Common myeloid progenitor, CD34-positive (primary cell): ENCODE data around the gene IGSF23.
A peak's percentile ranks its signal among the peaks of the same experiment; 100 is the strongest.

ENCODE experiments used
- CTCF ChIA-PET: fragments of 350-600 bp; sonication (Branson Sonifier 250); formaldehyde crosslinking; loops from one replicate; lab custom pipeline; 2021; ENCODE audit warnings: antibody characterized with exemption; lab: Charles Lee
- POLR2A ChIA-PET: fragments of 350-600 bp; sonication (Branson Sonifier 250); formaldehyde crosslinking; loops from one replicate; lab custom pipeline; 2021; ENCODE audit warnings: antibody characterized with exemption; lab: Charles Lee
- DNase-seq, 3 donors: peaks; one replicate each; pipeline versions ENCODE4 v3.0.0 to v3.0.0-alpha.2; 2013
- H3K27ac ChIP-seq, 2 experiments: 1 replicate in 1 of 2; 2 replicates in 1 of 2; pipeline ENCODE4 v1.7.0; 2013; ENCODE audit warnings: inconsistent platforms in 2 of 2, low read length in 2 of 2, mild to moderate bottlenecking in 2 of 2, low read depth in 1 of 2, moderate library complexity in 1 of 2; ENCODE audit not compliant: severe bottlenecking in 2 of 2, insufficient read depth in 1 of 2, poor library complexity in 1 of 2
- H3K27me3 ChIP-seq, 5 experiments: replicated peaks in 2 of 5; 1 replicate in 3 of 5; 2 replicates in 2 of 5; pipeline versions ENCODE4 v1.6.1 to v1.7.0; 2013; ENCODE audit warnings: low read length in 4 of 5, mild to moderate bottlenecking in 2 of 5, moderate library complexity in 2 of 5, inconsistent platforms in 1 of 5; ENCODE audit not compliant: insufficient read depth in 5 of 5, control insufficient read depth in 4 of 5
- H3K36me3 ChIP-seq, 4 experiments: 1 replicate in 2 of 4; 2 replicates in 2 of 4; pipeline versions ENCODE4 v1.6.1 to v1.7.0; 2013; ENCODE audit warnings: low read length in 3 of 4, control low read depth in 1 of 4, mild to moderate bottlenecking in 1 of 4; ENCODE audit not compliant: control insufficient read depth in 4 of 4, insufficient read depth in 4 of 4
- H3K4me1 ChIP-seq, 4 experiments: 1 replicate in 3 of 4; 2 replicates in 1 of 4; pipeline versions ENCODE4 v1.6.1 to v1.7.1; 2013; ENCODE audit warnings: low read length in 3 of 4, mild to moderate bottlenecking in 3 of 4, control low read depth in 1 of 4, inconsistent platforms in 1 of 4, moderate library complexity in 1 of 4; ENCODE audit not compliant: control insufficient read depth in 4 of 4, insufficient read depth in 4 of 4; ENCODE audit errors: control extremely low read depth in 1 of 4
- H3K4me3 ChIP-seq, 7 experiments: 1 replicate in 4 of 7; 2 replicates in 3 of 7; pipeline versions ENCODE4 v1.5.1 to v1.7.0; 2013; ENCODE audit warnings: mild to moderate bottlenecking in 7 of 7, low read length in 6 of 7, moderate library complexity in 6 of 7, inconsistent platforms in 2 of 7, low read depth in 2 of 7, control low read depth in 1 of 7; ENCODE audit not compliant: insufficient read depth in 4 of 7, control insufficient read depth in 1 of 7; ENCODE audit errors: extremely low read depth in 1 of 7
- H3K9me3 ChIP-seq, 5 experiments: 1 replicate in 4 of 5; 2 replicates in 1 of 5; pipeline versions ENCODE4 v1.6.1 to v1.7.1; 2013; ENCODE audit warnings: low read length in 4 of 5, mild to moderate bottlenecking in 2 of 5, inconsistent platforms in 1 of 5, low read depth in 1 of 5, moderate library complexity in 1 of 5; ENCODE audit not compliant: control insufficient read depth in 4 of 5, insufficient read depth in 2 of 5; ENCODE audit errors: control extremely low read depth in 1 of 5
- WGBS: methylation state at CpG from one replicate; pipeline ENCODE4 v1.1.5; 2013; ENCODE audit not compliant: insufficient coverage; 5-methylcytosine and 5-hydroxymethylcytosine counted together

The IGSF23 gene

DNA sequence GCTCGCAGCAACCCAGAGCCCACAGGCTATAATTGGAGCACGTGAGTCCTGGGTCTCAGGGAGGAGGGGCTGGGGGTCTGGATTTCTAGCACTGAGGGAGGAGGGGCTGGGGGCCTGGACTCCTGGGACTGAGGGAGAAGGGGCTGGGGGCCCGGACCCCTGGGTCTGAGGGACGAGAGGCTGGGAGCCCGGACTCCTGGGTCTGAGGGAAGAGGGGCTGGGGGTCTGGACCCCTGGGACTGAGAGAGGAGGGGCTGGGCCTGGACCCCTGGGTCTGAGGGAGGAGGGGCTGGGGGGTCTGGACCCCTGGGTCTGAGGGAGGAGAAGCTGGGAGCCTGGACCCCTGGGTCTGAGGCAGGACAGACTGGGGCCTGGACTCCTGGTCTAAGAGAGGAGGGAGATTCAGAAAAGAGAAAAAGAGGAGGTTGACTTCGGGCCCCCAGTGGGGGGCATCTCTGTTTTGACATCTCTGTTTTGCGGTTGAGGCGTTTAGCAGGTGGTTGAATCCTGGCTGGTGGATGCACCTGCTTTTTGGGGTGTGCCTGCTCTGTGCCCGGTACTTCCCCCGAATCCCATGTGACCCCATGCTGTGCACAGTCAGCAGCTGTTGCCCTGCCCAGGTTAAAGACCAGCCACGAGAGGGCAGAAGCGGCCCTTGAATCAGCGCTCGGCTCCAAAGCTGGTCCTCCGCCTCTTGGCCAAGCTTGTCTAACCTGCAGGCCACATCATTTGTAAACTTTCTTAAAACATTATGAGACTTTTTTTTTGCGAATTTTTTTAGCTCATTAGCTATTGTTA lies 40.8 kb downstream of the IGSF23 start:
- Histone ChIP-seq H3K27ac (no peak overlapping the region), H3K4me3 (no peak overlapping the region), H3K27me3 (no peaks in the 10 kb centered on the region), H3K36me3 (peaks cover 15 to 80% (median 45%) of the 10 kb centered on the region in 4 experiments), H3K4me1 (peaks cover 0 to 5% (median 2%) of the 10 kb centered on the region in 4 experiments), H3K9me3 (no peaks in the 10 kb centered on the region)
- peak; percentile 84 to 94 (median 94) for DNase-seq
- CTCF ChIA-PET, result interaction anchor here (0.6 to 7.0 kb wide), 21 partner anchors 9 to 190 kb away, joined by 3 to 73 read pairs (median 4); partner anchors contain the start of gene PVR
- 30% methylated on average over 14 of the region's 16 CpGs for WGBS
- POLR2A ChIA-PET, result no interaction called here

DNA sequence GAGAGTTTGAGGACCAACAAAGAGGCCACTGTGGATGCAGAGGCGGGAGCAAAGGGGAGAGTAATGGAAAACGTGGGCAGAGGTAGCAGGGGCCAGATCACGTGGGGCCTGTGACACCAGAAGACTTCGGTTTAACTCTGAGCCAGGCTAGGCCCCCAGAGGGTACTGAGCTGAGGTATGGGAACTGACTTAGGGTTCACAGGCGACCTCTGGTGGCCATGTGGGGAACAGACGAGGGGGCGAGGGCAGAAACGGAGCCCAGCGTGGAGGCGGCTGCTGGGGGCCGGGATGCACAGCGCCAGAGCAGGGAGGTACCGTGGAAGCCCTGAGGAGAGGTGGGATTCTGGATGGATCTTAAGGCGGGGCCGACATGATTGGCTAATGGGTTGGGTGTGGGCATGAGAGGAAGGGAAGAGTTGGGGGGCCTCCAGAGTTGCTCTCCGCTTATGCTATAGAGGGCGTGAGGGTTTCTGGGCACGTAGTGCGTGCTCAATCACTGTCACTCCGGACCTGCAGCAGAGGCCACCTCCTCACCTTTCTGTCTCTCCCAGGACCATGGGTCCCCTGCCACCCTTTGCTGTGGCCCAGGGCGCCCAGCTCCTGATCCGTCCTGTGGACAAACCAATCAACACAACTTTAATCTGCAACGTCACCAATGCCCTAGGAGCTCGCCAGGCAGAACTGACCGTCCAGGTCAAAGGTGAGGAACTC lies 44.0 kb downstream of the IGSF23 start:
- peaks cover 20 to 80% (median 44%) of the 10 kb centered on the region in 4 experiments for H3K36me3 ChIP-seq
- ChIA-PET CTCF (interaction anchor here (0.8 to 7.0 kb wide), 24 partner anchors 9 to 172 kb away, joined by 3 to 73 read pairs (median 4); partner anchors contain the start of genes IGSF23 and PVR), POLR2A (interaction anchor here (1.8 kb wide), 1 partner anchor 87 kb away, joined by 4 read pairs; no protein-coding TSS in a partner anchor)
- H3K4me3 ChIP-seq, result no peak overlapping the region
- H3K4me1 ChIP-seq, result peaks cover 0 to 5% (median 2%) of the 10 kb centered on the region in 4 experiments
- 48% methylated on average over 18 of the region's 25 CpGs for WGBS
- no peaks in the 10 kb centered on the region for H3K9me3 ChIP-seq
- DNase-seq, result peak; percentile 71 to 85 (median 81)
- H3K27ac ChIP-seq, result no peak overlapping the region
- no peaks in the 10 kb centered on the region for H3K27me3 ChIP-seq

DNA sequence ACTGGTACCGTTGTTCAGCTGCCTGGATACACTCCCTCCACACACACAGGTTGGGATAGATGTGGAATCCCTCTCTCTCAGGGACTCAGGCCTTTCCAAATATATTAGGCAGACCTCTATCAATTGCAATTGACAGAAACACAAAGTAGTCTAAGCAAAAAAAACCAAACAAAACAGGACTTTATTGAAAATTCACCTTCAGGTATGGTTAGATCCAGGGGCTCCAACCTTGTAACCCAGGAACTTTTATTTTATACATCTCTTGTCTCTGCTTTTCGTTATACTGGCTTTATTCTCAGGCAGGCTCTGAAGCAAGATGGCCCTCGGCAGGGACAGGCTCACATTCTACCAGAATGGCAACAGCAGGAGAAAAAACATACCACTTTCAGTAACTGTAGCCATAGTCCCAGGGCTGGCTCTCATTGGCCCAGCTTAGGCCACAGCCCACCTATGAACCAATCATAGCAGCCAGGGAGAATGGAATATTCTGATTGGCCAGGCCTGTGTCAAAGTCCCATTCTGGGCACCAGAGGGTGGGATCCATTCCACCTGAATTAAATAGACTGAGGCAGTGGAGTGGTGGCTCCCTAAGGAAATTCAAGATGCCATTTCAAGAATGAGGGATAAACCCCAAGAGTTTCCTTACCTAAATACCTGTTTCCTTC lies 44.8 kb downstream of the IGSF23 start:
- no peak for DNase-seq
- Histone ChIP-seq H3K9me3 (no peaks in the 10 kb centered on the region), H3K4me1 (peaks cover 0 to 5% (median 2%) of the 10 kb centered on the region in 4 experiments), H3K4me3 (no peak overlapping the region), H3K27ac (no peak overlapping the region), H3K36me3 (peaks cover 18 to 81% (median 43%) of the 10 kb centered on the region in 4 experiments), H3K27me3 (no peaks in the 10 kb centered on the region)
- ChIA-PET POLR2A (interaction anchor here (1.8 kb wide), 1 partner anchor 87 kb away, joined by 4 read pairs; no protein-coding TSS in a partner anchor), CTCF (interaction anchor here (0.8 to 7.0 kb wide), 14 partner anchors 8 to 172 kb away, joined by 3 to 73 read pairs (median 6); partner anchors contain the start of gene IGSF23)
- 100% methylated on average over 2 of the region's 3 CpGs for WGBS

DNA sequence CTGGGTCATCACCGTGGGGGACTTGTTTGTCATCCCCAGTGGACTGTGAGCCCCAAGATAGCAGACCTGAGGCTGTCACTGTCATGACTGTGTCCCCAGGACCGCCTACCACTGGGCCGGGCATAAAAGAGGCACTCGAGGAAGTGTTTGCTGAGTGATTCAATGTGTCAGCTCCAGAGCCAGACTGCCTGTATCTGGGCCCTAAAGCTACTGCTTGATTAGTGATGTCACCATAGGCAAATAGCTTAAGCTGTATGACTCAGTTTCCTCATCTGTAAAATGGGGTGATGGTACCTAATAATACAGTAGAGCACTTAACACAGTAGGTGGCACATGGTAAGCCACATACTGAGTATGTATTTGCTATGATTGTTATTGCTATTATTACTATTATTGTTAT lies 46.7 kb downstream of the IGSF23 start:
- Histone ChIP-seq H3K36me3 (peaks cover 15 to 69% (median 41%) of the 10 kb centered on the region in 4 experiments), H3K27ac (no peak overlapping the region), H3K4me3 (no peak overlapping the region), H3K27me3 (no peaks in the 10 kb centered on the region), H3K9me3 (no peaks in the 10 kb centered on the region), H3K4me1 (peaks cover 0 to 2% (median 0%) of the 10 kb centered on the region in 4 experiments)
- 100% methylated on average over 4 of the region's 4 CpGs for WGBS
- ChIA-PET POLR2A (interaction anchor here (0.6 kb wide), 1 partner anchor 161 kb away, joined by 3 read pairs; no protein-coding TSS in a partner anchor), CTCF (interaction anchor here (1.0 to 2.2 kb wide), 7 partner anchors 29 to 124 kb away, joined by 3 to 7 read pairs (median 4); no protein-coding TSS in a partner anchor)
- no peak for DNase-seq

DNA sequence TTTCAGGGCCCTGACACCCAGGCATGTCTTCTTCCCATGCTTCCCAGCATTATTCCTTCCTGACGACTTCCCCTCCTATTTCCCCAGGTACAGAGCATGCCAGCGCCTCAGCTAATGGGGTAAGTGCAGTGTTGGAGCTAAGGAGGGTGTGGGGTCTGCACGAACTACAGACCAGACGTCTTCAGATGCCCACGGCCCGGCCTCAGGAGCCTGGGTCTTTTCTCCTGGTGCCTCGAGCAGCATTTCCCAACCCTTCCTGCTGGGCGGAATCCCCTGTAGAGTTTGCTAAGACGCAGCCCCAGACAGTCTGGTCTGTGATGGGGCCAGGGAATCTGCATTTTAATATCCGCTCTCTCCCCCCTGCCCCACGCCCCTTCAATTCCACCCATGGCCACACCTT lies 47.8 kb downstream of the IGSF23 start:
- H3K27ac ChIP-seq, result no peak overlapping the region
- H3K4me1 ChIP-seq, result peaks cover 0 to 2% (median 0%) of the 10 kb centered on the region in 4 experiments
- DNase-seq, result no peak
- H3K4me3 ChIP-seq, result no peak overlapping the region
- CTCF ChIA-PET, result interaction anchor here (0.8 to 2.7 kb wide), 5 partner anchors 11 to 91 kb away, joined by 3 to 10 read pairs (median 4); partner anchors contain the start of genes CEACAM19 and IGSF23
- no peaks in the 10 kb centered on the region for H3K9me3 ChIP-seq
- POLR2A ChIA-PET, result no interaction called here
- peaks cover 15 to 58% (median 34%) of the 10 kb centered on the region in 4 experiments for H3K36me3 ChIP-seq
- H3K27me3 ChIP-seq, result no peaks in the 10 kb centered on the region
- WGBS, result 100% methylated on average over 7 of the region's 11 CpGs

DNA sequence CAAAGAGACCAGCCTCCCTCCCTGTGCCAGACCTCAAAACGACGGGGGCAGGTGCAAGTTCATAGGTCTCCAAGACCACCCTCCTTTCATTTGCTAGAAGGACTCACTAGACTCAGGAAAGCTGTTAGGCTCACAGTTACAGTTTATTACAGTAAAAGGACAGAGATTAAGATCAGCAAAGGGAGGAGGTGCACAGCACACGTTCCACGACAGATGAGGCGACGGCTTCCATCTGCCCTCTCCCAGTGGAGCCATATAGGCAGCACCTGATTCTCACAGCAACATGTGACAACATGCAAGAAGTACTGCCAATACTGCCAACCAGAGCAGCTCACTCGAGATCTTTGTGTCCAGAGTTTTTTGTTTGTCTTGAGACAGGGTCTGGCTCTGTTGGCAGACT lies 48.5 kb downstream of the IGSF23 start:
- POLR2A ChIA-PET, result no interaction called here

More for the DNA sequence above, 48.5 kb downstream of the IGSF23 start:
- Histone ChIP-seq H3K27me3 (no peaks in the 10 kb centered on the region), H3K4me1 (peaks cover 0 to 2% (median 0%) of the 10 kb centered on the region in 4 experiments), H3K9me3 (no peaks in the 10 kb centered on the region), H3K36me3 (peaks cover 14 to 55% (median 33%) of the 10 kb centered on the region in 4 experiments), H3K4me3 (no peak overlapping the region), H3K27ac (no peak overlapping the region)
- DNase-seq, result no peak
- 94% methylated on average over 6 of the region's 7 CpGs for WGBS
- CTCF ChIA-PET, result interaction anchor here (1.1 to 2.7 kb wide), 5 partner anchors 9 to 91 kb away, joined by 3 to 10 read pairs (median 8); partner anchors contain the start of gene CEACAM19
